ENCODE data around the gene CENPX. TPM values are rescaled to one million over a fixed set of nuclear protein-coding genes. Genes with fewer than 3 reads are reported as not detected.

CENPX gene
- total RNA-seq, 1 donor: 18.8 TPM

DNA sequence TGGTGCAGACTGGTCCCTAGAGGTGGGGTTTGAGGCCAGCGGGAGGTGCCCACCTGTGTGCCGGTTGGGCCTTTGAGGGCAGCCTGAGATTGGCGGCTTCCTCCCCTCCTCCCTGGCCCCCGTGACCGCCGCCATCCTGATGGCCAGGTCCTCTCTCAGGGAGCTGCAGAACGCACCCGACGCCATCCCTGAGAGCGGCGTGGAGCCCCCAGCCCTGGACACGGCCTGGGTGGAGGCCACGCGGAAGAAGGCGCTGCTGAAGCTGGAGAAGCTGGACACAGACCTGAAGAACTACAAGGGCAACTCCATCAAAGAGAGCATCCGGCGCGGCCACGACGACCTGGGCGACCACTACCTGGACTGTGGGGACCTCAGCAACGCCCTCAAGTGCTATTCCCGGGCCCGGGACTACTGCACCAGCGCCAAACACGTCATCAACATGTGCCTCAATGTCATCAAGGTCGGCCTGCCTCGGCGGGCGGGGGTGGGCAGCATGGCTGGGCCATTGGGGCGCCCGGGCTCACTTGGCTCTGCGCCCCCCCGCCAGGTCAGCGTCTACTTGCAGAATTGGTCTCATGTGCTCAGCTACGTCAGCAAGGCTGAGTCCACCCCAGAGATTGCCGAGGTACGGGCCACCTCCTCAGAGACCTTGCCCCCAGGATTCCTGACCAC is 31.8 kb upstream of the CENPX start:
- Histone ChIP-seq H3K79me2 (ENCODE audit: insufficient read depth, low read length) (peaks cover 44% of the 10 kb centered on the region), H3K27ac (ENCODE audit: low read depth, low read length) (no peak overlapping the region), H2AFZ (ENCODE audit: low read length) (no peak overlapping the region), H3K9me3 (ENCODE audit: low read depth, low read length) (no peaks in the 10 kb centered on the region), H3K36me3 (ENCODE audit: insufficient read depth, low read length) (peaks cover 32% of the 10 kb centered on the region), H4K20me1 (ENCODE audit: insufficient read depth, low read length) (peaks cover 4% of the 10 kb centered on the region), H3K4me1 (ENCODE audit: insufficient read depth, low read length) (peaks cover 12% of the 10 kb centered on the region), H3K27me3 (ENCODE audit: insufficient read depth, low read length) (no peaks in the 10 kb centered on the region), H3K4me2 (ENCODE audit: insufficient read depth, low read length) (no peak overlapping the region), H3K4me3 (ENCODE audit: insufficient read depth, low read length) (no peak overlapping the region)
- DNase-seq (ENCODE audit: insufficient read length, low spot score, missing footprints): peak; percentile 78
- TF ChIP-seq, protein P1, sequence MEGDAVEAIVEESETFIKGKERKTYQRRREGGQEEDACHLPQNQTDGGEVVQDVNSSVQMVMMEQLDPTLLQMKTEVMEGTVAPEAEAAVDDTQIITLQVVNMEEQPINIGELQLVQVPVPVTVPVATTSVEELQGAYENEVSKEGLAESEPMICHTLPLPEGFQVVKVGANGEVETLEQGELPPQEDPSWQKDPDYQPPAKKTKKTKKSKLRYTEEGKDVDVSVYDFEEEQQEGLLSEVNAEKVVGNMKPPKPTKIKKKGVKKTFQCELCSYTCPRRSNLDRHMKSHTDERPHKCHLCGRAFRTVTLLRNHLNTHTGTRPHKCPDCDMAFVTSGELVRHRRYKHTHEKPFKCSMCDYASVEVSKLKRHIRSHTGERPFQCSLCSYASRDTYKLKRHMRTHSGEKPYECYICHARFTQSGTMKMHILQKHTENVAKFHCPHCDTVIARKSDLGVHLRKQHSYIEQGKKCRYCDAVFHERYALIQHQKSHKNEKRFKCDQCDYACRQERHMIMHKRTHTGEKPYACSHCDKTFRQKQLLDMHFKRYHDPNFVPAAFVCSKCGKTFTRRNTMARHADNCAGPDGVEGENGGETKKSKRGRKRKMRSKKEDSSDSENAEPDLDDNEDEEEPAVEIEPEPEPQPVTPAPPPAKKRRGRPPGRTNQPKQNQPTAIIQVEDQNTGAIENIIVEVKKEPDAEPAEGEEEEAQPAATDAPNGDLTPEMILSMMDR (IDR thresholded peaks at IDR 0.05; ENCODE audit: extremely low read depth, low read depth, low read length): no peak

DNA sequence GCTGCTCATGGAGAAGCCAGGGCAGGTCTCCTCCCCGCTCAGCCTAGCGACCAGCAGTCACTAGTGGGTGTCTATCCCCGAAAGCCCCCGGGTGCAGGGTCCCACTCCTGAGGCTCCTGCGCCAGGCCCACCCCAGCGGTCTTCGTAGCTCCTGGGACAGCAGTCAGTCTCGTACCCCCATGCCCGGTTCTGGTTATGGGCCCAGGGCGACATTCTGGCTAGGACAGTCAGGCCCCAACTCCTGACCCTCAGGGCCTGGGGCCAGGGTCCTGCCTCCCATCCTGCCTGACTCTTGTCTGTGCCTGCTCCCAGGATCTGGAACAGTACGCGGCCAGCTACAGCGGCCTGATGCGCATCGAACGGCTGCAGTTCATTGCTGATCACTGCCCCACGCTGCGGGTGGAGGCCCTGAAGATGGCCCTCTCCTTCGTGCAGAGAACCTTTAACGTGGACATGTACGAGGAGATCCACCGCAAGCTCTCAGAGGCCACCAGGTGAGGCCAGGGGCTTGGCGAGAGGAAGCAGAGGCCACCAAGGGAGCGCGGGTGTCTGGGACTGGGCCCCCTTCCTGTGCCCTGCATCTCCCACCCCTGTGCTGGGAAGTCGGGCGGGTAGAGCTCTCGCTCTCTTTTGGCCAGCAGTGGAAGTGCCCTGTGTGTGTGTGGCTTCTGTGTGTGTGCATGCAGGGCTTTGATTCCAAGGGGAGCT is 31.0 kb upstream of the CENPX start:
- H3K9me3 ChIP-seq (ENCODE audit: low read depth, low read length): no peaks in the 10 kb centered on the region
- H3K4me3 ChIP-seq (ENCODE audit: insufficient read depth, low read length): no peak overlapping the region
- no peak overlapping the region for H2AFZ ChIP-seq (ENCODE audit: low read length)
- peak overlapping the region; percentile 81 for H3K4me2 ChIP-seq (ENCODE audit: insufficient read depth, low read length)
- H3K27ac ChIP-seq (ENCODE audit: low read depth, low read length): no peak overlapping the region
- peak; percentile 86 for DNase-seq (ENCODE audit: insufficient read length, low spot score, missing footprints)
- TF ChIP-seq, protein P1 (IDR thresholded peaks at IDR 0.05; ENCODE audit: extremely low read depth, low read depth, low read length): no peak
- peaks cover 12% of the 10 kb centered on the region for H3K4me1 ChIP-seq (ENCODE audit: insufficient read depth, low read length)
- H3K27me3 ChIP-seq (ENCODE audit: insufficient read depth, low read length): no peaks in the 10 kb centered on the region
- H3K36me3 ChIP-seq (ENCODE audit: insufficient read depth, low read length): peaks cover 32% of the 10 kb centered on the region
- peaks cover 46% of the 10 kb centered on the region for H3K79me2 ChIP-seq (ENCODE audit: insufficient read depth, low read length)
- H4K20me1 ChIP-seq (ENCODE audit: insufficient read depth, low read length): peaks cover 4% of the 10 kb centered on the region

DNA sequence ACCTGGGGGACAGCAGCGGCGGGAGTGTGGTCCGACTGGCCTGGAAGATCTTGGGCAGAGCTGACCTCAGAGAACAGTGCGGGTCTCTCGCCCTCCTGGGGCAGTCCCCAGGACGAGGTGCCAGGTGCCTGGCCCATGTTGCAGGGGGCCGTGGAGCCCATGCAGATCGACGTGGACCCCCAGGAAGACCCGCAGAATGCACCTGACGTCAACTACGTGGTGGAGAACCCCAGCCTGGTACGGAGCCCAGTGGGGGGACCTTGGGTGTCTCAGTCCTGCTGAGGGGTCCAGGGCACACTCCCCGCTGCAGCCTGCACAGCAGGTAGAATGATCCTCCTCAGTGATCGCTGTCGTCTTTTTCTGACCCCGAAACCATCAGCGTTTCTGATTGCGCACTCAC is 30.5 kb upstream of the CENPX start:
- TF ChIP-seq, protein P1 (IDR thresholded peaks at IDR 0.05; ENCODE audit: extremely low read depth, low read depth, low read length): no peak
- peak; percentile 58 for DNase-seq (ENCODE audit: insufficient read length, low spot score, missing footprints)
- H3K4me3 ChIP-seq (ENCODE audit: insufficient read depth, low read length): peak overlapping the region; percentile 91
- no peak overlapping the region for H2AFZ ChIP-seq (ENCODE audit: low read length)
- H3K36me3 ChIP-seq (ENCODE audit: insufficient read depth, low read length): peaks cover 36% of the 10 kb centered on the region
- H3K4me1 ChIP-seq (ENCODE audit: insufficient read depth, low read length): peaks cover 12% of the 10 kb centered on the region
- H3K4me2 ChIP-seq (ENCODE audit: insufficient read depth, low read length): peak overlapping the region; percentile 81
- no peaks in the 10 kb centered on the region for H3K9me3 ChIP-seq (ENCODE audit: low read depth, low read length)
- peaks cover 46% of the 10 kb centered on the region for H3K79me2 ChIP-seq (ENCODE audit: insufficient read depth, low read length)
- no peak overlapping the region for H3K27ac ChIP-seq (ENCODE audit: low read depth, low read length)
- H4K20me1 ChIP-seq (ENCODE audit: insufficient read depth, low read length): peaks cover 4% of the 10 kb centered on the region
- H3K27me3 ChIP-seq (ENCODE audit: insufficient read depth, low read length): no peaks in the 10 kb centered on the region

DNA sequence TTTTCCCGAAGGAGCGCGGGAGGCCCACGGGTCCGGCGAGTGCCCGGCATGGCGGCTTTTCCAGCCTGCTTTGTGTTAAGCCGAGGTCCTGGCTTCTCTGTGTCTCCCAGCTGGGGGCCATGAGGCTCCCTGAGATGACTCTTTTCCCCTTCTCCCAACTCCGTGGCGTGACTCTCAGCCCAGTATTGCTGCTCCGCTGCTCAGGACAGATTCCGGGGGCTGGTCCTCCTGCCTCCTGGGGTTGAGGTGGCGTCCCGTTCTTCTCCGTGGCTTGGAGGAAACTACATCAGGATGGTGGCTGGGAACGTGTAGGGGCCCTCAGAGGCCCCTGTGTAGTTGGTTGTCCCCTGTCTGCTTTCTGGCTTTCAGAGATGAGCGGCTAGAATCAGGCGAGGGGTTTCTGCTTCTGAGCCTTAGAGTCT is 30.0 kb upstream of the CENPX start:
- Histone ChIP-seq H3K4me3 (ENCODE audit: insufficient read depth, low read length) (peak overlapping the region; percentile 91), H3K27ac (ENCODE audit: low read depth, low read length) (peak overlapping the region; percentile 37), H3K79me2 (ENCODE audit: insufficient read depth, low read length) (peaks cover 46% of the 10 kb centered on the region), H3K36me3 (ENCODE audit: insufficient read depth, low read length) (peaks cover 41% of the 10 kb centered on the region), H4K20me1 (ENCODE audit: insufficient read depth, low read length) (peaks cover 4% of the 10 kb centered on the region), H3K9me3 (ENCODE audit: low read depth, low read length) (no peaks in the 10 kb centered on the region), H2AFZ (ENCODE audit: low read length) (no peak overlapping the region), H3K4me2 (ENCODE audit: insufficient read depth, low read length) (peak overlapping the region; percentile 81), H3K27me3 (ENCODE audit: insufficient read depth, low read length) (no peaks in the 10 kb centered on the region), H3K4me1 (ENCODE audit: insufficient read depth, low read length) (peaks cover 12% of the 10 kb centered on the region)
- DNase-seq (ENCODE audit: insufficient read length, low spot score, missing footprints): peak; percentile 97
- TF ChIP-seq, protein P1 (IDR thresholded peaks at IDR 0.05; ENCODE audit: extremely low read depth, low read depth, low read length): no peak

Measured in osteoblast (primary cell).